ENCODE measurements around the gene NPIPA3. TPM values are rescaled to one million over a fixed set of nuclear protein-coding genes. Genes with fewer than 3 reads are reported as not detected.
"Not testable (repeated sequence)": the region's sequence is repeated elsewhere in the genome, so short reads cannot be mapped to it uniquely, and the experiment has no call there.

Gene NPIPA3
- total RNA-seq, 2 experiments from 2014 or later = 1.8 to 2.8 TPM

DNA sequence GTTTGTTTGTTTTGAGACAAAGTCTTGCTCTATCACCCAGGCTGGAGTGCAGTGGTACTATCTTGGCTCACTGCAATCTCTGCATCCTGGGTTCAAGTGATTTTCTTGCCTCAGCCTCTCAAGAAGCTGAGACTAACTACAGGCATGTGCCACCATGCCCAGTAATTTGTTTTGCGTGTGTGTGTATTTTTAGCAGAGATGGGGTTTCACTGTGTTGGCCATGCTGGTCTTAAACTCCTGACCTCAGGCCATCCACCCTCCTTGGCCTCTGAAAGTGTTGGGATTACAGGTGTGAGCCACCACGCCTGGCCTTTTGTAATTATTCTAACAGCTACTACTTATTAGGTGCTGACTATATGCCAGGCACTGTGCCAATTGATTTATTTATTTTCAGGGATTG lies 72.4 kb downstream of the NPIPA3 start:
- H3K4me2 ChIP-seq (ENCODE audit: low read length); CTCF ChIA-PET (ENCODE audit: unreplicated experiment); DNase-seq (ENCODE audit: low spot score); H3K4me1 ChIP-seq (ENCODE audit: insufficient read depth, low read length, poor library complexity, severe bottlenecking); H4K20me1 ChIP-seq (ENCODE audit: insufficient read depth, low read length); H3K9me2 ChIP-seq (ENCODE audit: insufficient read depth, low read length); intact Hi-C loops (cut with micrococcal nuclease; ENCODE audit: unreplicated experiment); POLR2A ChIA-PET; H3K4me3 ChIP-seq (ENCODE audit: low read depth, low read length, poor library complexity, severe bottlenecking); H3K79me2 ChIP-seq (ENCODE audit: insufficient read depth, low read depth, low read length); H3K27ac ChIP-seq (ENCODE audit: low read depth, low read length, poor library complexity, severe bottlenecking); H3K36me3 ChIP-seq (ENCODE audit: insufficient read depth, low read length); H3K9me3 ChIP-seq (ENCODE audit: low read length); BruUV-seq (replicated peaks); H2AFZ ChIP-seq (ENCODE audit: low read length): not testable (repeated sequence)

Other genes starting within 250 kb of the NPIPA3 start
- gene PARN, start 73.2 kb upstream of the NPIPA3 start, total RNA-seq (2014; rRNA removed; shearing (Covaris generic)) = 31.6 and 40.1 TPM in 2 replicates
- gene PARN, start 73.2 kb upstream of the NPIPA3 start, total RNA-seq (2022) = 76.5 and 85.9 TPM in 2 replicates
- 34.4 and 36.7 TPM in 2 replicates for gene BFAR, start 70.5 kb upstream of the NPIPA3 start, total RNA-seq (2014; rRNA removed; shearing (Covaris generic))
- gene BFAR, start 70.5 kb upstream of the NPIPA3 start, total RNA-seq (2022) = 63.4 and 69.7 TPM in 2 replicates
- 0.41 TPM in 1 of 2 replicates, not detected in the other for gene PLA2G10, start 9.1 kb upstream of the NPIPA3 start, total RNA-seq (2014; rRNA removed; shearing (Covaris generic))
- gene PLA2G10, start 9.1 kb upstream of the NPIPA3 start, total RNA-seq (2022) = 0.39 TPM in 1 of 2 replicates, not detected in the other
- gene NPIPA2, start 39.1 kb downstream of the NPIPA3 start, total RNA-seq (2014; rRNA removed; shearing (Covaris generic)) = not detected in 2 replicates
- 4.9 and 10.7 TPM in 2 replicates for gene NPIPA2, start 39.1 kb downstream of the NPIPA3 start, total RNA-seq (2022)
- 27.3 and 34.9 TPM in 2 replicates for gene NOMO1, start 130.3 kb downstream of the NPIPA3 start, total RNA-seq (2014; rRNA removed; shearing (Covaris generic))
- gene NOMO1, start 130.3 kb downstream of the NPIPA3 start, total RNA-seq (2022) = 46.8 and 52.6 TPM in 2 replicates
- 52.0 and 66.7 TPM in 2 replicates for gene NPIPA1, start 234.0 kb downstream of the NPIPA3 start, total RNA-seq (2014; rRNA removed; shearing (Covaris generic))
- gene NPIPA1, start 234.0 kb downstream of the NPIPA3 start, total RNA-seq (2022) = 124 and 138 TPM in 2 replicates

All from OCI-LY7 (cell line).